Esophagus muscularis mucosa (tissue), 4 donors: ENCODE results near the gene MYCN.

Experiments used
- CTCF ChIP-seq, 3 experiments: fragments of 200-600 bp in 2 of 3; fragments of 450-650 bp in 1 of 3; sonication (generic) in 2 of 3; IDR thresholded peaks; one replicate each; pipeline ENCODE4 v1.5.1; 2017 to 2019; ENCODE audit warnings: antibody characterized with exemption in 3 of 3, mild to moderate bottlenecking in 2 of 3, moderate library complexity in 1 of 3
- EP300 ChIP-seq: sonication (generic); formaldehyde crosslinking; IDR thresholded peaks from one replicate; pipeline ENCODE4 v1.6.1; 2017; ENCODE audit warnings: antibody characterized with exemption
- POLR2A ChIP-seq: fragments of 450-650 bp; IDR thresholded peaks from one replicate; pipeline ENCODE4 v1.6.1; 2017; ENCODE audit warnings: antibody characterized with exemption, moderate library complexity, mild to moderate bottlenecking, low read depth
- POLR2AphosphoS5 ChIP-seq, 2 donors: sonication (generic); formaldehyde crosslinking; IDR thresholded peaks; one replicate each; pipeline ENCODE4 v1.6.1; 2017; ENCODE audit warnings: antibody characterized with exemption in 2 of 2

DNA sequence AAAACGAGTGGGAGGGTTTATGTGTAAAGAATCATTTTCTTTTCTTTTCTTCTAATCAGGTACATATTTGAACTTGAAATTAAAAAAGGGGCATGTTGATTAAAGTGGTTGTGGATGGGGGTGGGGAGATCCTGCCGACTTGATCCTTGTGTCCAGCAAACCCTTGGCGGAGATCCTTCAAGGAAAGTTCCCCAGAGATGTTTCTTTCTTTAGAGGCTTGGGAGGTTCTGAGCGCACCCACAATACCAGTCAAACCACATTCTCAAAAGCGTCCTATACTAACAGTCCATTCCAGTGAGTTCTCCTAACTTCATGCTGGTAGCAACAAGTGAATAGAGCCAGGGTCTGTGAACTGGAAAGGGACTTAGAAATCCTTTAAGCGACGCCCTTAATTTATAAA, 49.2 kb downstream of the MYCN start:
- TF ChIP-seq CTCF (IDR thresholded peaks at IDR 0.05) (no peak), POLR2AphosphoS5 (IDR thresholded peaks at IDR 0.05) (no peak), POLR2A (no peak), EP300 (no peak)
